Dedifferentiated amniotic fluid mesenchymal stem cell (primary cell): Measurements from ENCODE around the gene SOX6.
"Not testable (repeated sequence)": the region's sequence is repeated elsewhere in the genome, so short reads cannot be mapped to it uniquely, and the experiment has no call there.

ENCODE experiments used
- DNase-seq: peaks from one replicate; pipeline ENCODE4 v3.0.0-alpha.2; 2016; ENCODE audit errors: extremely low spot score

Gene SOX6

GRCh38 chr11:16151138-16151537 lies 205.2 kb downstream of the SOX6 start:
- DNase-seq: no peak

- no peak for DNase-seq
Observed at GRCh38 chr11:16149476-16149875, 206.9 kb downstream of the SOX6 start.

GRCh38 chr11:16148301-16148931 lies 207.9 kb downstream of the SOX6 start:
- DNase-seq: no peak

GRCh38 chr11:16146980-16147379 lies 209.4 kb downstream of the SOX6 start:
- not testable (repeated sequence) for DNase-seq

GRCh38 chr11:16141614-16142013 lies 214.7 kb downstream of the SOX6 start:
- not testable (repeated sequence) for DNase-seq

- not testable (repeated sequence) for DNase-seq
Observed at GRCh38 chr11:16141162-16141561, 215.2 kb downstream of the SOX6 start.

GRCh38 chr11:16136792-16137390 lies 219.5 kb downstream of the SOX6 start:
- no peak for DNase-seq

- no peak for DNase-seq
Observed at GRCh38 chr11:16133867-16134266, 222.5 kb downstream of the SOX6 start.

GRCh38 chr11:16127732-16128131 lies 228.6 kb downstream of the SOX6 start:
- DNase-seq: no peak

- no peak for DNase-seq
Observed at GRCh38 chr11:16126362-16126761, 230.0 kb downstream of the SOX6 start.

- no peak for DNase-seq
Observed at GRCh38 chr11:16125796-16126195, 230.6 kb downstream of the SOX6 start.

- DNase-seq: no peak
Observed at GRCh38 chr11:16124390-16124789, 232.0 kb downstream of the SOX6 start.

GRCh38 chr11:16121853-16122252 lies 234.5 kb downstream of the SOX6 start:
- no peak for DNase-seq

- no peak for DNase-seq
Observed at GRCh38 chr11:16120008-16120407, 236.3 kb downstream of the SOX6 start.

- no peak for DNase-seq
Observed at GRCh38 chr11:16117989-16118756, 238.2 kb downstream of the SOX6 start.

GRCh38 chr11:16114978-16115871 lies 241.1 kb downstream of the SOX6 start:
- no peak for DNase-seq

GRCh38 chr11:16114431-16114830 lies 241.9 kb downstream of the SOX6 start:
- DNase-seq: no peak

- DNase-seq: no peak
Observed at GRCh38 chr11:16111690-16112089, 244.7 kb downstream of the SOX6 start.

- DNase-seq: no peak
Observed at GRCh38 chr11:16110886-16111285, 245.5 kb downstream of the SOX6 start.

GRCh38 chr11:16099343-16099900 lies 256.9 kb downstream of the SOX6 start:
- DNase-seq: peak; percentile 53

- DNase-seq: no peak
Observed at GRCh38 chr11:16098526-16099205, 257.7 kb downstream of the SOX6 start.
